ENCODE data around the gene COL23A1.

- TF ChIP-seq ELF3 (CRISPR knock-in tag; IDR thresholded peaks at IDR 0.05) (no peak), IRF1 (CRISPR knock-in tag; IDR thresholded peaks at IDR 0.05; ENCODE audit: low read depth) (no peak), ZMAT3 (CRISPR knock-in tag; conservative IDR thresholded peaks at IDR 0.05) (no peak), CEBPB (IDR thresholded peaks at IDR 0.05; ENCODE audit: borderline replicate concordance, low read depth, low read length) (no peak), USF2 (IDR thresholded peaks at IDR 0.05; ENCODE audit: low read depth, low read length) (no peak), USF2 (CRISPR knock-in tag; IDR thresholded peaks at IDR 0.05; ENCODE audit: borderline replicate concordance) (no peak), CTCF (CRISPR knock-in tag; IDR thresholded peaks at IDR 0.05) (no peak), MEIS2 (CRISPR knock-in tag; IDR thresholded peaks at IDR 0.05) (no peak), JUN (CRISPR knock-in tag; IDR thresholded peaks at IDR 0.05) (no peak), TCF7L2 (IDR thresholded peaks at IDR 0.05; ENCODE audit: low read depth, low read length) (no peak), JUND (CRISPR knock-in tag; IDR thresholded peaks at IDR 0.05) (no peak), ZFAT (CRISPR knock-in tag; conservative IDR thresholded peaks at IDR 0.05) (no peak)
- TF ChIP-seq, protein P1, sequence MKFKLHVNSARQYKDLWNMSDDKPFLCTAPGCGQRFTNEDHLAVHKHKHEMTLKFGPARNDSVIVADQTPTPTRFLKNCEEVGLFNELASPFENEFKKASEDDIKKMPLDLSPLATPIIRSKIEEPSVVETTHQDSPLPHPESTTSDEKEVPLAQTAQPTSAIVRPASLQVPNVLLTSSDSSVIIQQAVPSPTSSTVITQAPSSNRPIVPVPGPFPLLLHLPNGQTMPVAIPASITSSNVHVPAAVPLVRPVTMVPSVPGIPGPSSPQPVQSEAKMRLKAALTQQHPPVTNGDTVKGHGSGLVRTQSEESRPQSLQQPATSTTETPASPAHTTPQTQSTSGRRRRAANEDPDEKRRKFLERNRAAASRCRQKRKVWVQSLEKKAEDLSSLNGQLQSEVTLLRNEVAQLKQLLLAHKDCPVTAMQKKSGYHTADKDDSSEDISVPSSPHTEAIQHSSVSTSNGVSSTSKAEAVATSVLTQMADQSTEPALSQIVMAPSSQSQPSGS (CRISPR knock-in tag; IDR thresholded peaks at IDR 0.05): no peak
Observed at GRCh38 chr5:178207917-178208280, 382.3 kb downstream of the COL23A1 start.
